ENCODE measurements around the gene RGS17.
"Not testable (repeated sequence)": the region's sequence is repeated elsewhere in the genome, so short reads cannot be mapped to it uniquely, and the experiment has no call there.

The RGS17 gene

DNA sequence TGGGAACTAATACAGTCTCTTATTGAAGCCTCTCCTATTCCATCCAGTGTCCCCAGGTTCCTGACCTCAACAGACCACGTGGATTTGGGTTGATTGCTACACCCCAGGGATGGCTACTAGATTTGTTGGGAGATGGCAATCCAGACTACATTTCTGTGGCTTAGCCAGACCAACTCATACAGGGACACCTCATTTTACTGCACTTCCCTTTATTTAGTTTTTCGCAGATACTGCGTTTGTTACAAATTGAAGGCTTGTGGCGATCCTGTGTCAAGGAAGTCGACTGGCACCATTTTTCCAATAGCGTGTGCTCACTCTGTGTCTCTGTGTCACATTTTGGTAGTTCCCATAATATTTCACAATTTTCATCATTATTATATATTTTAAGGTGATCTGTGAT lies 118.2 kb downstream of the RGS17 start:
- Histone ChIP-seq H3K9me3 (ENCODE audit: control insufficient read depth, insufficient read depth, low read depth, low read length) (no peaks in the 10 kb centered on the region), H3K36me3 (ENCODE audit: control insufficient read depth, insufficient read depth, low read length) (no peaks in the 10 kb centered on the region), H3K4me3 (ENCODE audit: low read depth, low read length) (no peak overlapping the region), H3K27ac (ENCODE audit: low read depth, low read length) (no peak overlapping the region), H3K4me1 (ENCODE audit: control insufficient read depth, insufficient read depth, low read length) (no peaks in the 10 kb centered on the region), H3K27me3 (ENCODE audit: control insufficient read depth, insufficient read depth, low read length) (no peaks in the 10 kb centered on the region), H3K9ac (ENCODE audit: low read length) (no peak overlapping the region)

DNA sequence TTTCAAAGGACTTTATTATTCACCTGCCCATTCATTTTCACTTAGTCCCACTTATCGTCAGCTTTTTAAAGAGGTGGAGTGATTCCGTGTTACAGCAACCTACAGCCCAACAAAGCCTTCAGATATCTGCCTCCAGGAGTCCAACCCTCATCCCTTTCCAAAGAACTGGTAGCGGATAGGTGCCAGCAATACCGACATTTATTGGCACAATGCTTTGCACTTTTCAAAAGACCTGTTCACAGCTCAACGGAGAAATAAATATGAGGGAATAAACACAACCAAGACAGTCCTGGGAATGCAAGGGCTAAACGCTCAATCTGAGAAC lies 127.8 kb downstream of the RGS17 start:
- peak overlapping the region; percentile 98 for H3K4me3 ChIP-seq (ENCODE audit: low read depth, low read length)
- H3K27me3 ChIP-seq (ENCODE audit: control insufficient read depth, insufficient read depth, low read length) = no peaks in the 10 kb centered on the region
- peaks cover 6% of the 10 kb centered on the region for H3K4me1 ChIP-seq (ENCODE audit: control insufficient read depth, insufficient read depth, low read length)
- H3K27ac ChIP-seq (ENCODE audit: low read depth, low read length) = peak overlapping the region; percentile 75
- H3K9ac ChIP-seq (ENCODE audit: low read length) = peak overlapping the region; percentile 97
- peaks cover 16% of the 10 kb centered on the region for H3K36me3 ChIP-seq (ENCODE audit: control insufficient read depth, insufficient read depth, low read length)
- H3K9me3 ChIP-seq (ENCODE audit: control insufficient read depth, insufficient read depth, low read depth, low read length) = no peaks in the 10 kb centered on the region

DNA sequence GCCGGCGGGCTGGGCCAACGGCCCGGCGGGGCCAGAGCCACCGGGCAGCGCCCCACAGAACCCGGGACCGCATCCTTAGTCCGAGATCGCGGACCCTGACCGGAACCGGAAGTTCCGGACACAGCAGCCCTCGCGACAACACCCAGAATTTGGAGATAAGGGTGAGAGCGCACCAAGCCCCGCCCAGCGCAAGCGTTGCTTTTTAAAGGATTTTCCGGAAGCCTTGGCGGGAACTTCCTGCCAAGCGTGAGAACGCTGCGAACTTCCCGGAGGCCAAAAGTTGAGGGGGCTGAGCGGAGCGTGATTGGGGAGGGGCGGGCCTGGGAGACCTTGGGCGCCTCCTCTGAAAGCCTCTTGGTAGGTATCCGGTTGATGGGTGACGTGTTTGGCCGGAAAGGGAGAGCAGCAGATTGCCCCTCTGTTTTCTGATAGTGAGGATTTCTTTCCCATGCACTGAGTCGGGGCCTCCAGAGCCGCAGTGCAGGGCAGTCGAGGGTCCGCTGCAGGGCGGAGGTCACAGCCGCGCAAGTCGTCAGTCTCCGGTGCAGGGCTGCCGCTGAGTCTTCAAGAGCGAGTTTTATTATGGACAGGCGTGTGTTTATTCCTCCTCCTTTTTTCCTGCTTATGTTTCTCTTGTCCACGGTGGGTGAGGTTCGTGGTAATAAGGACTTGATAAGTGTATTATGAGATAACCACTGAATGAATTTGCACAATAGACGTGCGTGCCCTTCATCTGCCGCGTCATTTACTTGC lies 128.3 kb downstream of the RGS17 start, which contains the start of gene MTRF1L:
MTRF1L (minus strand) TSS at position 97 of the 753 bp plus-strand sequence; CDS start at position 73, 24 bp downstream.
- Histone ChIP-seq H3K9ac (ENCODE audit: low read length) (peak within 1 kb of the TSS; percentile 97), H3K9me3 (ENCODE audit: control insufficient read depth, insufficient read depth, low read depth, low read length) (no peaks in the 10 kb centered on the region), H3K4me1 (ENCODE audit: control insufficient read depth, insufficient read depth, low read length) (peaks cover 6% of the 10 kb centered on the region), H3K27ac (ENCODE audit: low read depth, low read length) (peak within 1 kb of the TSS; percentile 75), H3K36me3 (ENCODE audit: control insufficient read depth, insufficient read depth, low read length) (peaks cover 19% of the 10 kb centered on the region), H3K27me3 (ENCODE audit: control insufficient read depth, insufficient read depth, low read length) (no peaks in the 10 kb centered on the region), H3K4me3 (ENCODE audit: low read depth, low read length) (peak within 1 kb of the TSS; percentile 98)

DNA sequence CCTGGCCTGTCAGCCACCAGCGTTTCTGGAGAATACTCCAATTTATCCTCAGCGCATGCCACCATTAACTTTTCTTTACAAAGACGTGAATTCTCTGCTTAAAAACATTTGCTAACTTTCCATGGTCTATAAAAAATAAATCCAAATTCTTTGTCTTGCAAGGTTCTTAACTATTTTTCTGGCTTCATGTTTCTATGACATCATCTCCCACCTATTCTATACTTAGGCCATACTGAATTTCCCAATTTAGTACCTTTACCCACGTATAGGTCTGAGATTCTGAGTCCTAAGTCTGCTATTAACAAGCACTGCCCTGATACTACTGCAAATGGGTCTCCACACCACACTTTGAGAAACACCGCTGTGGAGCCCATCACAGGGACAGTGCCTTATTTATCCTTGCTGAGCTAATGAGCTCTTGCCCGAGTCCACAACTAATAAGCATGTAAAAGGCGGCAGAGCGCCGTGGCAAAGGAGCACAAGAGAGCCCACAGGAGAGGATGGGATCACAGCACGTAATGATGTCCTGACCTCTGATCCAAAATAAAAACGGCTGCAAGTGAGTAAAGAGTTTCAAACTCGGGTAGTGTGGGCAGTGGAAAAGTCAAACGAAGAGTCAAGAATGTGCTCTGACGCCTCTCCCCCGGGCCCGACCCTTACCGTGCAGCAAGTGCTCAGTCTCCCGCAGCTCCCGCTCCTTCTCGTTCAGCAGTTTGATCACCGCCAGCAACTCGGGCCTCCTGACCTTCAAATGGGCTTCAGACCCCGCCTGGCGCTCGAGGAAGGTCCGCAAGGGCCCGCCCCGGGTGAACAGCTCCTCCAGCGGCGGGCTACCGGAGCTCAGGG lies 129.1 kb downstream of the RGS17 start:
- Histone ChIP-seq H3K27me3 (ENCODE audit: control insufficient read depth, insufficient read depth, low read length) (no peaks in the 10 kb centered on the region), H3K4me3 (ENCODE audit: low read depth, low read length) (peak overlapping the region; percentile 98), H3K9ac (ENCODE audit: low read length) (peak overlapping the region; percentile 97), H3K36me3 (ENCODE audit: control insufficient read depth, insufficient read depth, low read length) (peaks cover 27% of the 10 kb centered on the region), H3K9me3 (ENCODE audit: control insufficient read depth, insufficient read depth, low read depth, low read length) (no peaks in the 10 kb centered on the region), H3K27ac (ENCODE audit: low read depth, low read length) (peak overlapping the region; percentile 58; the same call in 1 of the 2 replicates), H3K4me1 (ENCODE audit: control insufficient read depth, insufficient read depth, low read length) (peaks cover 6% of the 10 kb centered on the region)

DNA sequence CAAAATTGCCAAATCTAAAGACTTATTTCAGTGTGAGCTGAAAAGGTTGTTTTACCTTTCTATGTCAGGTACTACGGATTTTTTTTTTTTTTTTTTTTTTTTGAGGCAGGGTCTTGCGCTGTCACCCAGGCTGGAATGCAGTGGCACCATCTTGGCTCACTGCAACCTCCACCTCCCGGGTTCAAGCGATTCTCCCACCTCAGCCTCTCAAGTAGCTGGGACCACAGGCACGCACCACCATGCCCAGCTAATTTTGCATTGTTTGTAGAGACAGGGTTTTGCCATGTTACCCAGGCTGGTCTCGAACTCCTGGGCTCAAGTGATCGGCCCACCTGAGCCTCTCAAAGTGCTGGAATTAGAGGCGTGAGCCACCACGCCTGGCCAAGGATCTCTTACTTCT lies 130.3 kb downstream of the RGS17 start:
- H3K4me1 ChIP-seq (ENCODE audit: control insufficient read depth, insufficient read depth, low read length); H3K27ac ChIP-seq (ENCODE audit: low read depth, low read length); H3K9ac ChIP-seq (ENCODE audit: low read length); H3K9me3 ChIP-seq (ENCODE audit: control insufficient read depth, insufficient read depth, low read depth, low read length); H3K27me3 ChIP-seq (ENCODE audit: control insufficient read depth, insufficient read depth, low read length): not testable (repeated sequence)
- Histone ChIP-seq H3K4me3 (ENCODE audit: low read depth, low read length) (peak overlapping the region; percentile 98), H3K36me3 (ENCODE audit: control insufficient read depth, insufficient read depth, low read length) (peaks cover 39% of the 10 kb centered on the region)

DNA sequence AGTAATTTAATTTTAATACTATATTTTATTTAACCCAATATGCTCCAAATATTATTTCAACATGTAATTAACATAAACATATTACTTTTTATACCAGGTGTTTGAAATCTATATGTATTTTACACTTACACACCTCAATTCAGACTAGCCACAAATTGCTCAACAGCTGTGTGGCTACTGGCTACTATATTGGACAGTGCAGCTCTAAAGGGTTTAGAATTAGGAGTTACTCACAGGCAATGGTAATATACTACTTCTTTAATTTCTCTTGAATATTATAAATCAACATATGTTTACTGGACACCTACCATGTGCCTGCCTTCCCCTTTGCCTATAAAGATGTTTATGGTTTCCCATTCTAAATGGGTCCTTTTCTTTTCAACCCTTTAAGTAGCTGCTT lies 130.8 kb downstream of the RGS17 start:
- H3K9ac ChIP-seq (ENCODE audit: low read length) = no peak overlapping the region
- H3K9me3 ChIP-seq (ENCODE audit: control insufficient read depth, insufficient read depth, low read depth, low read length) = no peaks in the 10 kb centered on the region
- no peak overlapping the region for H3K27ac ChIP-seq (ENCODE audit: low read depth, low read length)
- no peak overlapping the region for H3K4me3 ChIP-seq (ENCODE audit: low read depth, low read length)
- peaks cover 45% of the 10 kb centered on the region for H3K36me3 ChIP-seq (ENCODE audit: control insufficient read depth, insufficient read depth, low read length)
- H3K27me3 ChIP-seq (ENCODE audit: control insufficient read depth, insufficient read depth, low read length) = no peaks in the 10 kb centered on the region
- peaks cover 6% of the 10 kb centered on the region for H3K4me1 ChIP-seq (ENCODE audit: control insufficient read depth, insufficient read depth, low read length)

DNA sequence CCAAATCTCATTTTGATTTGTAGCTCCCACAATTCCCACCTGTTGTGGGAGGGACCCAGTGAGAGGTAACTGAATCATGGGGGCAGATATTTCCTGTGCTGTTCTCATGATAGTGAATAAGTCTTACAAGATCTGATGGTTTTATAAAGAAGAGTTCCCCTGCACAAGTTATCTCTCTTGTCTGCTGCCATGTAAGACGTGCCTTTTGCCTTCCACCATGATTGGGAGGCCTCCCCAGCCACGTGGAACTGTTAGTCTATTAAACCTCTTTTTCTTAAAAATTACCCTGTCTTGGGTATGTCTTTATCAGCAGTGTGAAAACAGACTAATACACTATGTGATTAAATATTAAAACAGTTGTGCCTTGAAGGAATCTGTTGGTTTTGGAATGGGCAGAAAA lies 131.5 kb downstream of the RGS17 start:
- H3K27me3 ChIP-seq (ENCODE audit: control insufficient read depth, insufficient read depth, low read length); H3K9ac ChIP-seq (ENCODE audit: low read length); H3K9me3 ChIP-seq (ENCODE audit: control insufficient read depth, insufficient read depth, low read depth, low read length); H3K4me3 ChIP-seq (ENCODE audit: low read depth, low read length); H3K4me1 ChIP-seq (ENCODE audit: control insufficient read depth, insufficient read depth, low read length); H3K27ac ChIP-seq (ENCODE audit: low read depth, low read length): not testable (repeated sequence)
- H3K36me3 ChIP-seq (ENCODE audit: control insufficient read depth, insufficient read depth, low read length) = peaks cover 49% of the 10 kb centered on the region

DNA sequence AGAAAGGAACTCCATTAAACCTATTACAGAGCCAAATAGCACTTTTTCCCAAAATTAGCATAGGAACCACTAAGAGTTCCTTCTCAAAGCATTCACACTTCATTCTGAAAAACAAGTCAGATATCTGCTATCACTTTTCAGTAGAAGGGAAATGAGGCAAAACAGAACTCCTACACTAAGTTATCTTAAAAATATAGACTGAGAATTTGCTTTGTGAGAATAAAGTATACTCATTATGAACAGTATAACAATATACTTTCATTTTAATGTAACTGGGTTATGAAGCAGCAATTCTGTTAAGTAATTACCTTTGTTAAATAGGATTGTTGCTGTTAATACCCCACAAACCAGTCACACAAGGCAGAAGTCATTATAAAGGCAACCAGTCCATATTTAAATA lies 137.2 kb downstream of the RGS17 start:
- no peaks in the 10 kb centered on the region for H3K9me3 ChIP-seq (ENCODE audit: control insufficient read depth, insufficient read depth, low read depth, low read length)
- H3K9ac ChIP-seq (ENCODE audit: low read length) = no peak overlapping the region
- no peak overlapping the region for H3K27ac ChIP-seq (ENCODE audit: low read depth, low read length)
- H3K27me3 ChIP-seq (ENCODE audit: control insufficient read depth, insufficient read depth, low read length) = no peaks in the 10 kb centered on the region
- H3K4me1 ChIP-seq (ENCODE audit: control insufficient read depth, insufficient read depth, low read length) = no peaks in the 10 kb centered on the region
- H3K36me3 ChIP-seq (ENCODE audit: control insufficient read depth, insufficient read depth, low read length) = peaks cover 73% of the 10 kb centered on the region
- no peak overlapping the region for H3K4me3 ChIP-seq (ENCODE audit: low read depth, low read length)

DNA sequence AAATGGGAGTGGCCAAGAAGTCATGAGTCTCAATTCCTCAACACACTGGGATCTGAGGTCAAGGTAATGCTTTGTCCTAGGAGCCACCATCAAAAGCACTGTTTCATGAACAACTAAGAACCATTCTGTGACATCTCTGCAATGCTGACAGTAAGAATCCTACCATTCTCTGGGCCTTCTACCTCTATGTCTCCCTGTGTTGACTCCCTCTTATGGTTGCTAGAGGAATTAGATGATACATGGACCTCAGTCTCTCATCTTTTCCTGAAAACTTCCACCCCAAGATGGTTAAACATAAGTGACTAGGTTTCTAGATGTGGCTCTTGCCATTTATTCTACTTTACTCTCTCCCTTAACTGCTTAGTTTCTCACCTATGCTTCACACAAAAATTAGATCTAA lies 137.7 kb downstream of the RGS17 start:
- H3K4me1 ChIP-seq (ENCODE audit: control insufficient read depth, insufficient read depth, low read length) = no peaks in the 10 kb centered on the region
- H3K9me3 ChIP-seq (ENCODE audit: control insufficient read depth, insufficient read depth, low read depth, low read length) = no peaks in the 10 kb centered on the region
- no peak overlapping the region for H3K4me3 ChIP-seq (ENCODE audit: low read depth, low read length)
- no peak overlapping the region for H3K27ac ChIP-seq (ENCODE audit: low read depth, low read length)
- H3K27me3 ChIP-seq (ENCODE audit: control insufficient read depth, insufficient read depth, low read length) = no peaks in the 10 kb centered on the region
- peaks cover 73% of the 10 kb centered on the region for H3K36me3 ChIP-seq (ENCODE audit: control insufficient read depth, insufficient read depth, low read length)
- no peak overlapping the region for H3K9ac ChIP-seq (ENCODE audit: low read length)

DNA sequence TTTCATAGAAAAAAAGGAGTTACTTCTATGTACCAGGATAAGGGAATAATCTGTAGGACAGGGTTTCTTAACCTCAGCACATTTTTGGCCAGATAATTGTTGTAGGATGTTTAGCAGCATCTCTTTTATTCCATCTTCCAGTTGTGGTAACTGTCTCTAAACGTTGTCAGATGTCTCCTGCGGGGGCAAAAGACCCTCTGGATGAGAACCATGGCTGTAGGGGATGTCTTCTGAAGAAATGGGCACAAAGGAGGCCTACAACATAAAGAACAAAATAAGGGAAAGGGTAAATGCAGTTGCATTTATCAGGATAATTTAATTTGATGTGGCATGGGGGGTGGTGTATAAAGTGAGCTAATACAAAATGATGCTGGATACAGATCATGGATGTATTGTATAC lies 144.1 kb downstream of the RGS17 start:
- no peaks in the 10 kb centered on the region for H3K4me1 ChIP-seq (ENCODE audit: control insufficient read depth, insufficient read depth, low read length)
- no peak overlapping the region for H3K27ac ChIP-seq (ENCODE audit: low read depth, low read length)
- H3K9ac ChIP-seq (ENCODE audit: low read length) = no peak overlapping the region
- peaks cover 22% of the 10 kb centered on the region for H3K36me3 ChIP-seq (ENCODE audit: control insufficient read depth, insufficient read depth, low read length)
- no peak overlapping the region for H3K4me3 ChIP-seq (ENCODE audit: low read depth, low read length)
- H3K9me3 ChIP-seq (ENCODE audit: control insufficient read depth, insufficient read depth, low read depth, low read length) = no peaks in the 10 kb centered on the region
- H3K27me3 ChIP-seq (ENCODE audit: control insufficient read depth, insufficient read depth, low read length) = no peaks in the 10 kb centered on the region

DNA sequence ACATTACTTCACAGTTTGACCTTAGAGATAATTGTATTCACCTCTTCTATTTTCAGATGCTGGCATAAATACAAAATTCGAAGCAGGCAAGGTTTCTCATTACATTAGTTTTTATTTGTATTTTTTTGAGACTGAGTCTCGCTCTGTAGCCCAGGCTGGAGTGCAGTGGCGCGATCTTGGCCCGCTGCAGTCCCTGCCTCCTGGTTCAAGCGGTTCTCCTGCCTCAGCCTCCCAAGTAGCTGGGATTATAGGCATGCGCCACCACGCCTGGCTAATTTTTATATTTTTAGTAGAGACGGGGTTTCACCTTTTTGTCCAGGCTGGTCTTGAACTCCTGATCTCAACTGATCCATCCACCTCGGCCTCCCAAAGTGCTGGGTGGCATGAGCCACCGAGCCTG lies 145.8 kb downstream of the RGS17 start:
- Histone ChIP-seq H3K9ac (ENCODE audit: low read length) (peak overlapping the region; percentile 2), H3K36me3 (ENCODE audit: control insufficient read depth, insufficient read depth, low read length) (peaks cover 12% of the 10 kb centered on the region), H3K4me3 (ENCODE audit: low read depth, low read length) (peak overlapping the region; percentile 95)
- not testable (repeated sequence) for H3K9me3 ChIP-seq (ENCODE audit: control insufficient read depth, insufficient read depth, low read depth, low read length); H3K27ac ChIP-seq (ENCODE audit: low read depth, low read length); H3K27me3 ChIP-seq (ENCODE audit: control insufficient read depth, insufficient read depth, low read length); H3K4me1 ChIP-seq (ENCODE audit: control insufficient read depth, insufficient read depth, low read length)

All from HUES6 (cell line).